HK-2 (cell line): ENCODE data around the gene SNX18.
A peak's percentile ranks its signal among the peaks of the same experiment; 100 is the strongest.
"Not testable (repeated sequence)": the region's sequence is repeated elsewhere in the genome, so short reads cannot be mapped to it uniquely, and the experiment has no call there.

ENCODE experiments used
- DNase-seq: peaks from one replicate; pipeline ENCODE4 v3.0.0-alpha.2; 2018; ENCODE audit not compliant: unreplicated experiment

Gene SNX18, protein sequence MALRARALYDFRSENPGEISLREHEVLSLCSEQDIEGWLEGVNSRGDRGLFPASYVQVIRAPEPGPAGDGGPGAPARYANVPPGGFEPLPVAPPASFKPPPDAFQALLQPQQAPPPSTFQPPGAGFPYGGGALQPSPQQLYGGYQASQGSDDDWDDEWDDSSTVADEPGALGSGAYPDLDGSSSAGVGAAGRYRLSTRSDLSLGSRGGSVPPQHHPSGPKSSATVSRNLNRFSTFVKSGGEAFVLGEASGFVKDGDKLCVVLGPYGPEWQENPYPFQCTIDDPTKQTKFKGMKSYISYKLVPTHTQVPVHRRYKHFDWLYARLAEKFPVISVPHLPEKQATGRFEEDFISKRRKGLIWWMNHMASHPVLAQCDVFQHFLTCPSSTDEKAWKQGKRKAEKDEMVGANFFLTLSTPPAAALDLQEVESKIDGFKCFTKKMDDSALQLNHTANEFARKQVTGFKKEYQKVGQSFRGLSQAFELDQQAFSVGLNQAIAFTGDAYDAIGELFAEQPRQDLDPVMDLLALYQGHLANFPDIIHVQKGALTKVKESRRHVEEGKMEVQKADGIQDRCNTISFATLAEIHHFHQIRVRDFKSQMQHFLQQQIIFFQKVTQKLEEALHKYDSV

DNA sequence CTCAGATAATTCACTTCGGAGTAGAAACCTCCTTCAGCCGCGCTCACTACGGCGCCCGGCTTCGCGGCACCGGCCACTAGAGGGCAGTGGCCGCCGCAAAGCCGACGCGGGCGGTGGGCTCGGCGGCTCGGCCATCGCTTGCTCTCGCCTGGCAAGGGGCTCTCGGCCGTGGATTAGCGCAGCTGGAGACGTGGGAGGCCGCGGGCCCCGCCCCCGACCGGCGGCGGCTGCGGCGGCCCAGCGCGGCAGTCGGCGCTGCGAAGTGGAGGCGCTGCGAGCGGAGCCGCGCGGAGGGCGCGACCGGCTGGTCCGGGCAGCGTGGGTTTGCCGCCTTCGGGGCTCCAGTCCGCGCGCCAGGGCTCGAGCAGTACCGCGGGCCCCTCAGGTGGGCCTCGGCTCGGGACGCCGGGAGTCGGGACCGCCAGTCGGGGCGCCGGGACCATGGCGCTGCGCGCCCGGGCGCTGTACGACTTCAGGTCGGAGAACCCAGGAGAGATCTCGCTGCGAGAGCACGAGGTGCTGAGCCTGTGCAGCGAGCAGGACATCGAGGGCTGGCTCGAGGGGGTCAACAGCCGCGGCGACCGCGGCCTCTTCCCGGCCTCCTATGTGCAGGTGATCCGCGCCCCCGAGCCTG, at the start of gene SNX18:
TSS of gene SNX18 (plus strand) at position 248 of the 634 bp plus-strand sequence. CDS start at position 442, 194 bp downstream.
- DNase-seq: peak; percentile 77

DNA sequence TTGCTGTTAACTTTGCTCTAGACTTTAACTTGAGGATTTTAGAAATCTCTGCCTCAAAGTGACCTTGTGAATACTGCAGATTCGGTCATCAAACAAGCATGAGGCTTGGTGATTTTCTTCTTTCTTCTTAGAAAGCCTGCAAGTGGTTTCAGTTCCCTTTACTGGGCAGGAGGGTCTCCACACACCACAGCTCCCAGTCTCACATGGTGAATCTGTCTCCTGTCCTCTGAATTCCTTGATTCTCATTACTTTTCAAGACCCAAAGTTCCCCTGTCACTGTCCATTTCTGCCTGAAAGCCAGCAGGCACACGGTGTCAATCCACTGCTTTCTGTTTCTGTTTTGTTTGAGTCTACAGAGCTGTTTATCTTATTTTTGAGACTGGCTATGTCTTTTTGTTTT, 47.9 kb upstream of the SNX18 start:
- no peak for DNase-seq

DNA sequence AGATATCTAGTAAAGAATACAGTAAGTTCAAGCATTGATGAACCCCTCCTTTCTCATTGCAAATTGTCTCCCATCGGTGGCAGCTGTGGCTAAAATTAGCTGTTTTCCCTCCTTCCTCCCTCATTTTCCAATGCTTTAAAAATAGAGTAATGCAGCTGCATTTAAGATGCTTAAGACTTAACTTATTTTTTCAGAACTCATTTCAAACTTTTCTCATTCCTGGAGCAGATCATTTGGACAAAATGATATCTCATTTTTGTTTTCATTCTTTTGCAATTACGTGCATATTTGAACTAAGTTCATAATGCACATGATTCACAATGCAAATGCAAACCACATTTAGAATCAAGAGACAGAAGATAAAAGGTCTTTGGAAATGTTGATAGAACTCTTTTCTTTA, 47.4 kb upstream of the SNX18 start:
- DNase-seq: no peak

DNA sequence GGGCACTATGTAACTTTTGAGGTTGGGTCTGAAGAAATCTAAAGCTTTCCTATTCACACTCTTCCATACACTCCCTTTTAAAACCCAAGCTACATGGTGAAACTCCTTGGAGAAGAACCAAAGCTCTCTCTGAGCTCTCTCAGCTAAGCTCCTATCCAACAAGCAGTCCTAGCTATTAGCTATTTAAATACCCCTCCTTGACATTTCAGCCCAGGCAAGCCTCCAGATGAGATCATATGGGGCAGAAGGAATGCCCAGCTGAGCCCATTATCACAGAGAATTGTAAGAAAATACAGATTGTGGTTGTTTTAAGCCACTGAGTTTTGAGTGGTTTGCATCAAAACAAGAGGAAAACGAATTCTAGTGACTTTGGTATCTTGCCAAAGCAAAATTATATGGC, 46.9 kb upstream of the SNX18 start:
- DNase-seq: no peak

DNA sequence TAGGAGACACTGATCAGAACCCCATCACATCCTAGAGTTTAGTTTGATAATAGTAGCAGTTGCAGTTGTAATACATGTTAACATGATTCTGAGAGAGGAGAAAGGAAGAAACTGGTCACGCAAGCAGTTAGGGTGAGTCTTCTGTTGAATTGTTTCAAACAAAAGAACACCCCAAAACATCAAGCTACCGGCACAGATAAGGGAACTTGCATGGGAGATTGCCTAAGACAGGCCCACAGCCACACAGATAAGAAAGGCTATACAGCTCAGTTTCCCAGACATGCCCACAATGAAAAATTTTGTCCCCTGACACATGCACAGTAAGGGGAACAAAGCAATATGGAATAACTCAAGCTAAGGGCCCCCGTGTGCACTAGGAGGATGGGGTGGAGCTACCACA, 46.2 kb upstream of the SNX18 start:
- no peak for DNase-seq

DNA sequence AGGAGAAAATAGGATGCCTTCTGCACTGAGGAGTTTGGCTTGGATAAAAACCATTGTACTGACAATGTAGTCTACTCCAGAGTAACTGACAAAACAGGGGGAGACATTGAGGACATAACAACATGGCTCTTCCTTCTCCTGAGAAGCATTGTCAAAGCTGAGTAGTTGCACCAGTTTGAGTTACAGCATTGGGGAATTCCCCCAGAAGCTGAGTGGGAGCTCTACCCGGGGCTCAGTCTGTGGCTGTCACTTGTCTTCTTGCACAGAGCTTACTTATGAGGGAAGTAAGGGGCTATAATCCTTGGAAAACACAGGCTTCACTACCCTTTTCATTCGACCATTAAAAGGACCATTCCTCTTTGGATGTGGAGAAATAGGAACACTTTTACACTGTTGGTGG, 40.9 kb upstream of the SNX18 start:
- DNase-seq: no peak

DNA sequence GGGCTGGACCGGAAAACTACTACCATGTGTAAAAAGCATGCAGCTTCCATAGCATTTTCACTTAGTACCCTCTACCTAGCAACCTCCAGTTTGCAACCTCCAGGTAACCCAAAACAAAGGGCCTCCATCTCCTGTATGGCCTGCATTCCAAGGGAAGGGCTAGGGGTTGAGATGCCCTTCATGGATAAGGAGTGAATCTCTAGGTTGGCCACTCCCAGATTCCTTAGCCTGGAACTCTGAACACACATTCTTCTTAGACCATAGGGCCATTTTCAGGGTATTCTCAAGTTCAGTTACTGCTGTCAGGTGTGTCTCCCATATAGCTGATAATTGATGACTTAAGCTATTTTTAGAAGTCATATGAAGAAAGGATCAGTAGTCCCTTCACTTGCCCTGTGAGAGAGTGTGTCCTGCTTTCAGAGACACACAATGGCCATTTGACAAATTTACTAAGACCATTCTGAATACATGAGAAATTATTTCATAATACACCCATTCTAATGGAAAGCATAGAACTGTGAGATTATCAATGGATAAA, 39.5 kb upstream of the SNX18 start:
- DNase-seq: no peak

DNA sequence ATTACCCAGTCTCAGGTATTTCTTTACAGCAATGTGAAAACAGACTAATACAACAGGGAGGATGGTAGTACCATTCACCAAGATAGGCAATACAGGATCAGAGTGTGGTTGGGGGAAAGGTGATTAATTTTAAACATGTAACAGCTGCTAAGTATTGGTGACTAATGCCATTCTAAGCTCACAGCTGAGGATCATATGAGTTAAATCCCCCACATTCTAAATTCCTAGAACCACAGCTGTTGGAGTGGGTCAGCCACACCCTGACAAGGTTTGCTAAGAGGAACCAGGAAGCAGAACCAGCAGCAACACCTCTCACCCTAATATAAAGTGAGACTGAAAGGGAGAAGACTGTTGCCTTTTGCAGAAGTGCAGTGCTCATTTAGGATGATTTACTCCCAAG, 37.3 kb upstream of the SNX18 start:
- DNase-seq: no peak

DNA sequence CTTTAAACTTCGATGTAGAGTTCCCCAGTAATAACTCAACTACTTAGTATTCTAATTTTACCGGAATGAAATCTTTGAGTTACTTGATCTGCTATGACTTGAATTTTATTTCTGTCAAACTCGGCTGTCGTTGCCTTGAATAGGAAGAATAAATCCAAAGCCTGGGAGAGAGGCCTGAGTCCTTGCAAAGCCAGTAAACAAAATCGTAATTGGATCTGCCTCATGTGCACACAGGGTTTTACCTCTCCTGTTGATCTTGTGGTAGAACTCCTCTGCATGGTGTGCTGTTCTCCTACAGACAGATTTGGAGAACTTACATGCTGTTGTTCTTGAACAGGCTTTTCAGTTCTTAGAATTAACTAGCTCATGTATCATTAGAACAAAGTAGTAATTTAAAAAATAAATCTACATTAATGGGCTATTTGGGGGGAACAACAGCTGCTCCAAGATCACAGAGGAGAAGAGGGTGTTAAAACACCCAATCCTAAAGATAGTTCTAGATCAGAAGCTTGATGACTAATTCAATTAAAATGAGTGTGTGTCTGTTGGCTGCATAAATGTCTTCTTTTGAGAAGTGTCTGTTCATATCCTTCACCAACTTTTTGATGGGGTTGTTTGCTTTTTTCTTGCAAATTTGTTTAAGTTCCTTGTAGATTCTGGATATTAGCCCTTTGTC, 33.2 kb upstream of the SNX18 start:
- no peak for DNase-seq

DNA sequence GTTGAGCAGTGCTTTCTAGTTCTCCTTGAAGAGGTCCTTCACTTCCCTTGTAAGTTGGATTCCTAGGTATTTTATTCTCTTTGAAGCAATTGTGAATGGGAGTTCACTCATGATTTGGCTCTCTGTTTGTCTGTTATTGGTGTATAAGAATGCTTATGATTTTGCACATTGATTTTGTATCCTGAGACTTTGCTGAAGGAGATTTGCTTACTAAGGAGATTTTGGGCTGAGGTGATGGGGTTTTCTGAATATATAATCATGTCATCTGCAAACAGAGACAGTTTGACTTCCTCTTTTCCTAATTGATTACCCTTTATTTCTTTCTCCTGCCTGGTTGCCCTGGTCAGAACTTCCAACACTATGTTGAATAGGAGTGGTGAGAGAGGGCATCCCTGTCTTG, 31.9 kb upstream of the SNX18 start:
- DNase-seq: not testable (repeated sequence)

DNA sequence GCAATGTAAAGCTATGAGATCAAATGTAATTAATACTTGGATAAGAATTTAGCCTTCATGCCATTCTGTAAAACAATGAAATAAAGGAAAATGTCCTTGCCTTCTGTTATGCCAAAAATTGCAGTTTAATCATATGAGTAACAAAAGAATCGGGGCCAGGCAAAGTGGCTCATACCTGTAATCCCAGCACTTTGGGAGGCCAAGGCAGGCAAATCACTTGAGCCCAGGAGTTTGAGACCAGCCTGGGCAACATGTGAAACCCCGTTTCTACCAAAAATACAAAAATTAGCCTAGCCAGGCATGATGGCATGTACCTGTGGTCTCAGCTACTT, 27.9 kb upstream of the SNX18 start:
- DNase-seq: not testable (repeated sequence)

DNA sequence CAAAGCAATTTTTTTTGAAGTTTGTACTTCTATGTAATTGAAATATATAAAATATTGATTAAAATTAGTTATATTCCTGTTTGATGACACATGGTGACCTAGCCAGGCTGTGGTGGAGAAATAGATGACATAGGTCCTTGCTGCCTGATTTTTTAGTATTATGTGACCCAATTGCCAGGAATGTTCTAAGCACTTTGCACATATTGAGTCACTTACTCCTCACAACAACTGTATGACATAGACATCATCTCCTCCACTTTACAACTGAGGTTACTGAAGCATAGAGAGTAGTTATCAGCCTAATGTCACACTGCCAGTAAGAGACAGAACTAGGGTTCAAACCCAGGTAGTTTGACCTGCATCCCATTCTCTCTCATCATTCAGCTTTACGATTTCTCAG, 26.2 kb upstream of the SNX18 start:
- DNase-seq: no peak

DNA sequence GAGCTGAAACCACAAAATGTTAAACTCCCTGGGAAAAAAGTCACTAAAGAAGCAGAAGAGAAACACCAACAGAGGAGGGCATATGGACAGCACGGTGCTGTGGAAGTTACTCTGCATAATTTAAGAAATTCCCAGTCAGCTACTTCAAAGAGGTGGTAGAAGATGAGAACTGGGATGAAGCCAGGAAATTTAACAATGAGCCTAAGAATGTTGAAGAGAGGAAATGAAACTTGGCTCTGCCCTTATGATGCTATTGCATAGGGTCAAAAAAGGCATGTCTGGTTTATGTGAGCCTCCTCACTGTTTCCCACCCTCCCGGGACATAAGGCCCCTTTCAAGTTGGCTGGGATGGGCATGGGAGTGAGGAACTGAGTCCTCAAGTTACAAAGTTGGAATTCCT, 25.4 kb upstream of the SNX18 start:
- no peak for DNase-seq

DNA sequence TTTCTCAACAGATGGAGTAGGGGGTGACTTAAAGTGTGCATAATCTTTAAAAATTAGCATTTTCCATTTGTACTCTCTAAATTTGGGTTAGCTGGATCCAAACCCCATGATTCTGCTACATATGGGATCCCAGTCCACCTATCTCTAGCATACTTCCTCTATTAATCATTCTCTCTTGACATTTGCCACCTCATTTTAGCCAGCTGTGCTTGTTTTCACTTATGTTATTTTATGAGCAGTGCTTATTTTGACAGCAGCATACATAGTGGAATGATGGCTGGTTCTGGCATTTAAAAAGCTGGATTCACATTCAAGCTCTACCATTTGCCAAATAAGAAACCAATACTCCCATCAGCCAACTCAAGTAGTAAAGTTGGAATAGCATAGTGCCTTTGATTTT, 22.5 kb upstream of the SNX18 start:
- no peak for DNase-seq

DNA sequence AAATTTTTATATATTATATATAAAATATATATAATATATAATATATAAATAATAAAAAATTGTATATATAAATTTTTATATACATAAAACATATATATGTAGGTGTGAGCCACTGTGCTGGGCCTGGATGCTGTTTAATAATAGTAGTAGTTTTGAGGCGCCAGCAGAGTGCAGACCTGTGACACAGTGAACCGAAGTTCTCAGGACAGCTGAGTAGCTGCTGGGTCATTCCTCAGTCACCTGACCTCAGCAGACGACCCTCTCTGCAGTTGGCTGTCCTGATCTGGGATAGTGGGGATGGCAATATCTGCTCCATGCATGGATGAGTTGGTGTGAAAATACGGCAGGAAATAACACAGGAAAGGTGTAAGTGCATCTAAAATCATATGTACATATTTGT, 3.3 kb upstream of the SNX18 start:
- no peak for DNase-seq

DNA sequence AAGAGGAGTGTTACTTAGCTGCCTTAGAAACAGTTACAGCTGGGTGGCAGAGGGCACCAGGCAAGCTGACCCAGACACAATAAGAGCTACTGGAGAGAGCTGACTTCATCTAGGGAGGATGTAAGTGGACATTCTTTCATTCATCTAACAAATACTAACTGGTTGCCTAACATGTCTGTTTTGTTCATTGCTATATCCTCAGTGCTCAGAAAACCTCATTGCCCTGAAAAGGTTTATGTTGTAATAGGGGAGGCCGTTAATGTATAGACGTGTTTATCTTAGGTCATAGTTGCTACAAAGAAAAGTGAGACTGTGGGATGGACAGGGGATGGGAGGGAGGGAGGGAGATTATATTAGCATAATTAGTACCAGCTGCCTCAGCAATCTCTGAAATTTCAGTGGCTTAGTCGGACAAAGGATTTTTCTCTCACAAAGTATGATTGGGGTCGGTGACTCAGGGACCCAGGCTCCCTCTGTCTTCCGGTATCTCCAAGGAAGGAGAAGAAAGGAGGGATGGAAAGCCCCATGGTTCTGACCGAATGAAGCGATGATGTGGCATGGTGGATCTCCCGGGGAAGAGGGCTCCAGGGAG, 2.6 kb upstream of the SNX18 start:
- DNase-seq: no peak

DNA sequence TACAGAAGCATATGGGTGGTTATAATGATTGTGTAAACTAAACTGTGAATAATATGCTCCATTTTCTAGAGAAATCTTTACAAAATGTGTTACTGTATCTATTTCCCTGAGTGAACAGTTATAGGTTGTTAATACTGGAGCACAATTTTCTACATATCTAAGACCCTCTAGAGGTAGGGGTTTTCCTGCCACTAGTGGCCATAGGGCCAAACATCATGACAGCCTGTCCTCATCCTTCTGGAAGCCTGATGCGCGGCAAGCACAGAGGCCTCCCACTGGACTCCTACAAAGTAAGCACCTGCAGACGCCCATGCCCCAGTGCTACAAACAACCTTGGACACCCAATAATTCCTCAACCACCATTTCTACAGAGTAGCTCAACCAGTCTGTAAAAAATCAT, 1.9 kb upstream of the SNX18 start:
- DNase-seq: no peak

DNA sequence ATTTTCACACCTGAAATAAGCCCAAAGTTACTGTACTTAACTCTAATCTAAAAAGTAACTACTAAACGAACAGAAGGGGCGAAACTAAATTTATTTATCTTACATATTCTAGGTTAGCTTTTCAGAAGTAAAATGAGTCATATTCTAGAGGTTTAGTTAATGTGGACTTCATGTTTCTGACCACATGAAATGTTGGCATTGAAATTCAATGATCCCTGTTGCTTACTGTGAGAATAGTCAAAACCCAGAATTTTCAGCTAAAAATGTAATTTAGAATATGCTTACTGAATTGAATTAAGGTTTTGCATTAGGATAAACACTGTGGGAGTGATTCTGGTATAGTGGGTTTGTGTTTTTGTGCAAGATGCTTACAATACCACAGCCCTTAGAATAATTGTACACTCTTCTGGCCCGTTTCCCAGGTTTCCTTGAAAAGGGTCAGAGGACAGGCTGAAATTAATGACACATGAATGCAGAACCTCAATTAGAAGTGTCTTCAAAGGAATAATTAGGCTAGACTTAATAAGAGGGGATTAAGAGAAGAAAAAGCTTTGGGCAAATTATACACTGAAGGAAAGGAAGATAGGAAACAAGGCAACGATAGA, 1.4 kb upstream of the SNX18 start:
- DNase-seq: no peak

DNA sequence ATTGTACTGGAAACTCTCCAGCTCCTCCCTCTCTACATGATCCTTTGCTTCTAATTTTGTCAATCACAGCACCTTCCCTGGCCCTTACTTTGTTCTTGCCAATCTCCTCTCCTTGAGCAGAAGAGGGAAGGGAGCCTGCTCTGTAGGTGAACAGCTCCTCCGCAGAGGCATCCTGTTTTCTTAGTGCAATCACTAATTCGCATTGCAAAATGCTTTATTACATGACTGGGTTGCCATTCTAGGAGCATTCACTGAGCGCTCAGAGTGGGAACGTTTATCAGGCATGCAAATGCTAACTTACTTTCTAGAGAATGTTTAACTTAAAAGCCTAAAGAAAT, 416 bp upstream of the SNX18 start:
- no peak for DNase-seq

DNA sequence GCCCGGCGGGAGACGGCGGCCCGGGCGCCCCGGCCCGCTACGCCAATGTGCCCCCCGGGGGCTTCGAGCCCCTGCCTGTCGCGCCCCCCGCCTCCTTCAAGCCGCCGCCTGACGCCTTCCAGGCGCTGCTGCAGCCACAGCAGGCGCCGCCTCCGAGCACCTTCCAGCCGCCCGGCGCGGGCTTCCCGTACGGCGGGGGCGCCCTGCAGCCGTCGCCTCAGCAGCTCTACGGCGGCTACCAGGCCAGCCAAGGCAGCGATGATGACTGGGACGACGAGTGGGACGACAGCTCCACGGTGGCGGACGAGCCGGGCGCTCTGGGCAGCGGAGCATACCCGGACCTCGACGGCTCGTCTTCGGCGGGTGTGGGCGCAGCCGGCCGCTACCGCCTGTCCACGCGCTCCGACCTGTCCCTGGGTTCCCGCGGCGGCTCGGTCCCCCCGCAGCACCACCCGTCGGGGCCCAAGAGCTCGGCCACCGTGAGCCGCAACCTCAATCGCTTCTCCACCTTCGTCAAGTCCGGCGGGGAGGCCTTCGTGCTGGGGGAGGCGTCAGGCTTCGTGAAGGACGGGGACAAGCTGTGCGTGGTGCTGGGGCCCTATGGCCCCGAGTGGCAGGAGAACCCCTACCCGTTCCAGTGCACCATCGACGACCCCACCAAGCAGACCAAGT, 723 bp downstream of the SNX18 start:
- no peak for DNase-seq

DNA sequence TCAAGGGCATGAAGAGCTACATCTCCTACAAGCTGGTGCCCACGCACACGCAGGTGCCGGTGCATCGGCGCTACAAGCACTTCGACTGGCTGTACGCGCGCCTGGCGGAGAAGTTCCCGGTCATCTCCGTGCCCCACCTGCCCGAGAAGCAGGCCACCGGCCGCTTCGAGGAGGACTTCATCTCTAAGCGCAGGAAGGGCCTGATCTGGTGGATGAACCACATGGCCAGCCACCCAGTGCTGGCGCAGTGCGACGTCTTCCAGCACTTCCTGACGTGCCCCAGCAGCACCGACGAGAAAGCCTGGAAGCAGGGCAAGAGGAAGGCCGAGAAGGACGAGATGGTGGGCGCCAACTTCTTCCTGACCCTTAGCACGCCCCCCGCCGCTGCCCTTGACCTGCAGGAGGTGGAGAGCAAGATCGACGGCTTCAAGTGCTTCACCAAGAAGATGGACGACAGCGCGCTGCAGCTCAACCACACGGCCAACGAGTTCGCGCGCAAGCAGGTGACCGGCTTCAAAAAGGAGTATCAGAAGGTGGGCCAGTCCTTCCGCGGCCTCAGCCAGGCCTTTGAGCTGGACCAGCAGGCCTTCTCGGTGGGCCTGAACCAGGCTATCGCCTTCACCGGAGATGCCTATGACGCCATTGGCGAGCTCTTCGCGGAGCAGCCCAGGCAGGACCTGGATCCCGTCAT, 1.4 kb downstream of the SNX18 start:
- DNase-seq: no peak
